Brain pericyte (primary cell): ENCODE measurements around the gene MZB1.
"Not testable (repeated sequence)": the region's sequence is repeated elsewhere in the genome, so short reads cannot be mapped to it uniquely, and the experiment has no call there.

Experiments
- DNase-seq: peaks from one replicate; pipeline ENCODE4 v3.0.0-alpha.2; 2012; ENCODE audit warnings: low read depth, low spot score

The MZB1 gene

DNA sequence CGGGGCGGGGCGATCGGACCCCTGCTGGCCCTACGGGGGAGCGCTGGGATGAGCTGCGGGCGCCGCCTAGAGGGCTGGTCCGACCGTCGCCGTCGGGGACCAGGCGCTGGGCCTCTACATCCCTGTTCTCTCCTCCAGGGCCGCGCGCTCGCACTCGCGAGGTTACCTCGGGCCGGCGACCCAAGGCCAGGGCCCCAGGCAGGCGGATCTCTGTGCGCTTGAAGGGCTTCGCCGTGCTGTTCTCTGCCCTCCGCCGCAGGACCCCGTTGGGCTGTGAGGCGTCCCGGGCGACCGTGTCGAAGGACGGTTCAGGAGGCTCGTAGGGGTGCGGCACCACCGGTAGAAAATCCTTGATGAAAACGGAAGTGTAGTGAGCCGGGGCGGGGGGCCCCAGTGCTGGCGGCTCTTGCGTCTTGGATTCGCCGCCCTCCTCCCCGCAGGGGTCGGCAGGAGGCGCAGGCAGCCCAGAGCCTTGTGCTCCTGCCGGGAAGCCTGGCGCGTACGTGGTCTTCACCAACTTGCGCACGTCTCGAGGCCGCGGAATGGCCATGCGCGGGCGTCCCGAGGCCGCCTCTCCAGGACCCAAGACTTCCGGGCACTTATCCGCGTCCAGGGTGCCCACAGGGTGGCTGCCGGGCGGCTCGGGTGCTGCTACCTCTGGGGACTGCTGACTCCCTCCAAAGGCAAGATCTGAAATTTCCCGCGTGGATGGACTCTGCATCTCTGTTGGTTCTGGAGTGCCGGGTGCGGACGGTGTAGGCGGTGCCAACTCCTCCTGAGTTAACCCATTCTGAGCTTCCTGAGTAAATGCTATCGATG is 3.2 kb upstream of the MZB1 start:
- no peak for DNase-seq

DNA sequence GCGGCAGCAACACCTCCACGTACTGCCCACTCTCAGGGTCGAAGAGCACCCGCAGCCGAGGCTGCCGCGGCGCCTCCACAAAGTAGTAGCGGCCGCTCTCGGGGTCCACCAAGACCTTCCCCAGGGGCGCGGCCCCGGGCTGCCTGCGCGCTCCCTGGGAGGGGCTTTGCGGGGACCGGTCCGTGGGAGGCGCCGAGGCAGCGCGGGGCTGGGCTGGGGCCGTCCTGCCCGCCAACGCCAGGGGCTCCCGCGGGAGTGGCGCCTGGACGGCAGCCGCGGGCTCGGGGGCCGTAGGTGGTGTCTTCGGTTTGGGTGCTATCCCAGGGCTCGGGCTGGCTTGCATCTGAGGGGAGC is 2.6 kb upstream of the MZB1 start:
- no peak for DNase-seq

DNA sequence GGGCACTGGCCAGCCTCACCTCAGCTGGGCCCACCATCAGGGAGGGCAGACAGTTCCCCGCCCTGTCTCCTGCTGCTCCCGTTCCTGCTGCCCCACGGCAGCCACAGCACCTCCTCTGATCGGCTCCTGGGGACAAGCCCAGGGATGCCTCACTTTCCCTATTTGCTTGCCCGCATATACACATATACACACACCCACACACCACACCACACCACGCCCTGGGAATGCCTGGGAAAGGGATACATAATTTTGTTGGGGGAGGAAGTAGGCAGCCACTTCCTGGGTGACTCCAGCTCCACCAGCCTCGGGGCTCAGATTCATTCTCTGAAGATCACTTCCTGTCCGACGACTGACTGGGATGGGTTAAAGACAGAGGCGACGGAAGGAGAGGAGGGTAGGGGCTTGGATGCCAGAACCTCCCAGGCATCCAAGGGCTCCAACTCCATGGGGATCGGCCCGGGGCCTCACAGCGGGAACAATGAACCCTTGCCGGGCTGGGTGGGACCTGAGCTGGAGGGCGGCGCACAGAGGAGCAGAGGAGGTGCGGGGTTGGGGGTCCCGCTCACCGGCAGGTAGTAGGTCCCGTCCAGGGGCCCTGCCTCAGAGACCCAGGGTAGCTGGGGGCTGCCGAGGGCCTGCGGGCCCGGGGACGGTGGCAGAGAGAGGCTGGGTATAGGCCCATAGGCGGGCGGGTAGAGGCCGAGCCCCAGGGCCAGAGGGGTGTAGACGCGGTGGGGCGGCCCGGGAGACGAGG is 2.0 kb upstream of the MZB1 start:
- no peak for DNase-seq

DNA sequence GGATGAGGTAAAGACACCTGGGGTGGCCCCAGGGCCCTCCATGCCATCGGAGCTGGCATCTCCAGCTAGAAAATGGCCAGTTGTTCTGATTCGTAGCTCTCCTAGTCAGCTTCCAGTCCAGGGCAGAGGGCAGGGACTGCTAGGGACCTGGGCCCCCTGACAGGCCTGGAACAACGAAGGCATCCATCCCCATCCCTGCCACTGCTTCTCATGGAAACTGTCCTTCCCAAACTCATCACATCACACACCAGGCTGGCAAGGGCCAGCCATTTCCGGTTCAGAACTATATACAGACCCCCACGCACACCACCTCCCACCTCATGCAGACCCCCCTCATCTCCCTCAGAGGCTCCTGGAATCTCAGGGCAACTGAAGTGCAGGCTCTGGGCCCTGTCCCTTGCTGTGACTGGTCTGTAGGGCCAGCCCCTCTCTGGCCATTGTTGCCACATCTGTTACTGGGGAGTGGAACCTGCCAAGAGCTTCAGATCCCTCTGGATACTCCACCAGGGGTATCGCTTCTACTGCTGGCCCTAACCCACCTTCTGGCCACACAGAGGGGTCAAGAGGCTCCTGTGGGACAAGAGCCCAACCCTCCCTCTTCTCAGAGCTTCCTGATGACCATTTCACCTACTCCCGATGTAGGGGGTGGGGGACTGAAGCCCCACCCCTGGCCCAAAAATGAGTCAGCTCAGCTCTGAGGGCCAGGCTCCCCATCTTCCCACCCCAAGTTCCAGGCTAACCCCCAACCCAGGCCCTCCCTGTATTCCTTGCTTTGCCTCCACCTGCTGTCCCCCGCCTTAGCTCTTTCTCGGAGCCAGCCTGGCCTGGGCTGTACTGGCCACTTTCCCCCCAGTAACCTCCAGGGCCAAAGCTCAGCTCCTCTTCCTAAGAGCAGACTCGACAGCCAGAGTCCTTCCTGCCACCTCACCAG is 1.2 kb upstream of the MZB1 start:
- no peak for DNase-seq

DNA sequence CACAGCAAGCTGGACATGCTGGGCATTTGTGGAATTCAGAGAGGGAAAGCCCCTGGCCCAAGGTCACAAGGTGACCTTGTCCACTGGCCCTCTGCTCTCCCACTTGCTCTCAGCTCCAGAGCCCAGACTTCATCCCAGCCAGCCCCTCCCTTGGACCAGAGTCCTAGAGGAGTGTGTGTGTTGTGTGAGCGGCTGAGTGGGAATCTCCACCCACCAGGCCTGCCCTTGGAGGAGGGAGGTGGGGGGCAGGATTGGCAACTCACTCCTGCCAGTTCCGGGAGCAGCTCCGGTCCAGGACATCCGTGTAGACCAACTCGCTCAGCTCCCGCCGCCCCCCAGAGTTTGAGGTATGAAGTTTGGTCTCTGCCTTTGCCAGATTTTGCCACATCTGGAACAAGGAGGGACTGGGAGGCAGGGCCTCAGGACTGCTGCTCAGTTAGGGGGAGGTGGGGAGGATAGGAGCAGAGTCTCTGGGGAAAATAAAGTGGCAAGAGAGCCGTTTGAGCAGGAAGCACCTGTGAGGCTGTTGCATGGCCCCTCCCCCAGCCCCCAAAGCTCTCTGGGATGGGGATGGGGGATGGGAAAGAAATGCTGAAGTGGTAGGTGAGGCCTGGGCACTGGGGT is 1.4 kb downstream of the MZB1 start:
- DNase-seq = no peak

DNA sequence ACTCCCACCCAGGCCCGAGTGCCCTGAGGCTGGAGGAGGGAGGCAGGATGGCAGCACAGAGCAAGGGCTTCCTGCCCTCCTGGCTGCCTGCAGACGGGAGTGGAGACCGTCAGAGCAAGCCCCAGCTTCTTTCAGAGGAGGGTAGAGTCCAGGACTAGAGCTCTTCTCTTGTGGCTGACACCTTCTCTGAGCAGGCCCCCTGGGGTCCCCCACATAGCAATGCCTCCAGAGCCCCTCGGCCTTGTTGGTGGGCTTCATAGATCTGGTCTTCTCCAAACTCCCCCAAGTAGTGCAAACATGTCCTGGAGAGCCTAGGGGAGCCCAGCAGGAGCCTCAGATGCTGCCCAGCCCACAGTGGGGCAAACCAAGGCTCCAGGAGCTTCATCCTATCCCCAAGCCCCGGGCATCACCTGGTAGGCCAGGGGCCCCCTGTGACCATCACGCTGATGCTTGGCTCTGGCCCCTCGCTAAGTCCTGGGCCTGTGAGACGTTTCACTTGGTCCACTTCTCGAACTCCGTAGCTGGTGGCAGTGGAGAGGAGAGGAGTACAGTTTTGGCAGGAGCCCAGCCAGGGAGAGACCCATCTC is 2.0 kb downstream of the MZB1 start:
- no peak for DNase-seq

DNA sequence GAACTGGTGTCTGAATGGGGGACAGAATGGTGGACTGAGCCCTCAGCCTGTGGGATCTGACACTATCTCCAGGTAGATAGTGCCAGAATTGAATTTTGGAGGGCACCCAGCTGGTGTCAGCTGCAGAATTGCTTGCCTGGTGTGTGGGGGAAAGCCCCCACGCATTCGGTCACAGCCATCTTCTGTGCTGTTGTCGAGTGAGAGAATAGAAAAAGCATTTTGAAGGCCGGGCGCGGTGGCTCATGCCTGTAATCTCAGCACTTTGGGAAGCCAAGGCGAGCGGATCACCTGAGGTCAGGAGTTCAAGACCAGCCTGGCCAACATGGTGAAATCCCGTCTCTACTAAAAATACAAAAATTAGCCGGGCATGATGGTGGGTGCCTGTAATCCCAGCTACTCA is 2.8 kb downstream of the MZB1 start:
- DNase-seq = not testable (repeated sequence)

DNA sequence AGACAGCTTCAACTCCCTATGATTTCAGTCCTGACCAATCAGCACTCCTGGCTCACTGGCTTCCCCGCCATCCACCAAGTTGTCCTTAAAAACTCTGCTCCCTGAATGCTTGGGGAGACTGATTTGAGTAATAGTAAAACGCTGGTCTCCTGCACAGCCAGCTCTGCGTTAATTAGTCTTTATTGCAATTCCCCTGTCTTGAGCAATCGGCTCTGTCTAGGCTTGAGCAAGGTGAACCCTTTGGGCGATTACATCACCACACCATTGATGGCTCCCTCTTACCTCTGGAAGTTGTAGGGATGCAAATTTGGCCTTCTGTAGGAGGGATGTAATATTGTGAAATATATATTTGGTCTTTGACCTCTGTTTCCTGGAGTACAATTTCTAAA is 3.7 kb downstream of the MZB1 start:
- DNase-seq = no peak

DNA sequence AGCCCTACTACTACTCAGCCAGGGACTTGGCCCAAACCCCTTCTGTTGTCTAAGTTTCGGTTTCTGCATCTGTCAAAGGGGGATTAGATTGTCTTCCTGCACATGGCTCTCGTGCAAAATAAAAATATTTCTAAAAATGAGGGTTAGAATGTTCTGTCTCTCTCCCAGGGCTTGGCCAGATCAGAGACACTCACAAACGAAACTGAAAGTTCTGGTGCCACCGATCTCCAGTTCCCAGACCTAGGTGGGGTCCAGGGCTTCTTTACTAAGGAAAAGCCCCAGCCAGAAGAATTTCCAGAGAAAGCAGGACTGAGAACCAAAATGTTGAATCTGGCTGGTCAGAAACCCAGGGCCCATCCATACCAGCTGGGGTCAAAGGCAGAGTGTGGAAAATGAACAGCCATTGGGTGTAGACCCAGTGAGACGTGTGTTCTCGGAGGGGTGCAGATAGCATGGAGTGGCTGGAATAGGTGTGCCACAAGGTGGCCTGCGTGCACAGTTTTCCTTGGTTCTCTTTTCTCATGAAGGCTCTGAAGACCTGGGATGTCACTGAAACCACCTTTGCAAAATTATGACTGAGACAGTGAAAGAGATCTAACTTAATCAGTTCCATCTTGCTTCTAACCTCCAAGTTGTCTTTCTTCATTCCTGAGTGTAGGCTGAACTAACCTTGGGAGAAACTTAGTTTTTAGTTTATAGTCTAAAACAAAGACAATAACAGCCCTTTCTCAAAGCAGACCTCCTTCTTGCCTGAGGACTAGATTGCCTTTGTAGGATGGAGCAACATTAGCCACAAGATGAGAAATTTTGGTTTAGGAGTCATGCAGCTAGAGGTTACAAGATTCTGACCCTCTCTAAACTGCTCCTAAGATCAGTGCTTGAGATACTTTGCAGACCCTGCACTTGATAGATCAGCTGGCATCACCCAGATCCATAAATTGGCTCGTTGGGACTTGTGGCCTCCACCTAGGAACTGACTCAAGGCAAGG is 4.4 kb downstream of the MZB1 start:
- no peak for DNase-seq

DNA sequence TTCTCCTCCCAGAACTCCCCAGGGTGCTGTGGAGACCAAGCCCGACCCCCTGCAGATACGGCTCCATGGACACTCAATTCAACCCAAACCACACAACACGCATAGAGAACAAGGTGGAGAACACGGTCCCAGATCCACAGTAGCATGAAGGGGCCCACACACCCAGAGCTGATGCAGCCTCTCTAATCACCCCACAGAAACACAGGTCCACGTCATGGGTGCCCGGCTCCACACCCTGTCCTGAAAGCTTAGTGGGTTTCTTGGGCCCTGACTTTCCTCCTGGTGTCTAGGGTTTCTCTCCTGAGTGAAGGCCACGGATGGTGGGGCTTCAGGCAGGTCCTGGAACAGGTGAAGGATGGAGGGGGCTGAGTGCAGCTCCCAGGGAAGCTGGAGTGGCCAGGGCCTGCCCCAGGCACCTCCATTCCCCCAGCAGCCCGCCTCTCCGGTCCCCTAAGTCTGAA is 5.1 kb downstream of the MZB1 start:
- no peak for DNase-seq

DNA sequence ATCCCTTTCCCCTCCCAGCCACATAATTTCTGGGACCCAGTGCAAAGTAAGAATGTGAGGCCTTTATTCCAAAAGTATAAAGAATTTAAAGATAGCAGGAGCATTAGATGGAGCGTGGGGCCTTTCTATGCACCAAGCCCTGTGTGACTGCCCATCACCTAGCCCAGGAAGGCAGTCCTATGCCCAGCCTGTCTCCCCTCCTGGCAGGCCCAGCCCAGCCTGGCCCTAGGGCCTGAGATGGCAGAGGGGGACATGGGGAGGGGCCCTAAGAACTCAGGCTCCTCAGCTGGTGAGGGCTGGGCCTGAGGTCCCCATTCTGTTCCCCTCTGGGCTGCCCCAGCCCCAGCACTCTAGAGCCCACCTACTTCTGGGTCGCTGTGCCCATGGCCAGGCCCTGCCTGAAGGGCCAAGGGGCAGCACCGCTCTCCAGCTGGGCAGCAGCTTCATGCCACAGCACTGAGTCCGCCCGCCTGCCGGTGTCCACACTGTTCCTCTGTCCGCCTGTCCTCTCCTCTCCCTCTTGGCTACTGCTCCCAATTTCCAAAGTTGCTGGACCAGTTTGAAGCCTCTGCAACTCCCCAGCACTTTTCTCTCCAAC is 5.6 kb downstream of the MZB1 start:
- no peak for DNase-seq

DNA sequence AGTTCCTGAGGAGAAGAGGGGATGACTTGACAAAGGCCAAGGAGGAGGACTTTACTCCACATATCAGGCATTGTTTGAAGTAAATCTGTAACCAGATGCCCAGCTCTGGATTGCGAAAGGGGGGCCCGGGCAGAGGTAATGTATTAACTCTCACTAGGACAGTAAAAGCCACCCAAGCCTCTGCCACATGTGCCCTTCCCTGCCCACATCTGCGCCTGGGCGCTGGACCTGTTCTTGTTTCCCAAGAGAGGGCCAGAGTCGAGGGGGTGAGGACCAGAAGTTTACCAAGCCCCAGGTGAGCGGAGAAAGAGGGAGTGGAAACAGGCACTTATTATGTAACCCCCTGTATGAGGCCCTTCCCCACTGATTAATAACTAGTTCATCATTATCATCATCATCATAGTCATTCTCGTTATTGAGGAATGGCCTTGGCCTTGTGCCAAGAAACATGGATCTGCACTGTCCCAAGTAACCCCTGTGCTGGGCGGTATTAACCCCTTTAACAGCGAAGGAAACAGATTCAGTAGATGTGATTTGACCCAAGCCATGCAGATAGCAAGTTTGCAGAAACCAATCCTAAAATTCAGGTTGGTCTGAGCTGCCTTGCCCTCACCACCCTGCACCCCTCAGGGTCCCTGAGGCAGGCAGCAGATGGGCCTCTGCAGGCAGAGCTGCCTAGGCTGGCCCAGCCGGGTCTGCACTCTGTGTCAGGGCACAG is 6.3 kb downstream of the MZB1 start, which contains the start of gene SLC23A1:
Gene SLC23A1 (minus strand): TSS at position 23 of the 718 bp plus-strand sequence. CDS start 44 bp downstream, outside the sequence.
- DNase-seq = no peak

DNA sequence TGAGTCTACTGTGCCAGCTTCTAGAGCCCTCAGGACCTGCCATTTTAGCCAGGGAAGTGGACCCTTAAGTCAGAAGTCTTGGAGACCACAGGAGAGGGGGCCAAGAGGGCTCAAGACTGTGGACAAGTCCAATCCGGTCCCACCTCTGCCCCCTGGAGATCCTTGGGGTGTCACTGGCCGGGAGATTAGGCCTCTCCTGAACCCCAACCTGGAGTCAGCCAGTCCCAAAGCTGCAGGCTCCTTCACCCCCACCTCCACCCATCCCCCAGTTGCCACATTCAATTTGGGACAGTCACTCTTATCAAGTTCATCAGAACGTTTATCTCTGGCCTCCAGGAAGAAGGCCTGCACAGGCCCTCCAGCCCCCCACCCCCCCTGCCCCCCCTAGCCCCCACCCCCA is 6.9 kb downstream of the MZB1 start:
- DNase-seq = no peak

DNA sequence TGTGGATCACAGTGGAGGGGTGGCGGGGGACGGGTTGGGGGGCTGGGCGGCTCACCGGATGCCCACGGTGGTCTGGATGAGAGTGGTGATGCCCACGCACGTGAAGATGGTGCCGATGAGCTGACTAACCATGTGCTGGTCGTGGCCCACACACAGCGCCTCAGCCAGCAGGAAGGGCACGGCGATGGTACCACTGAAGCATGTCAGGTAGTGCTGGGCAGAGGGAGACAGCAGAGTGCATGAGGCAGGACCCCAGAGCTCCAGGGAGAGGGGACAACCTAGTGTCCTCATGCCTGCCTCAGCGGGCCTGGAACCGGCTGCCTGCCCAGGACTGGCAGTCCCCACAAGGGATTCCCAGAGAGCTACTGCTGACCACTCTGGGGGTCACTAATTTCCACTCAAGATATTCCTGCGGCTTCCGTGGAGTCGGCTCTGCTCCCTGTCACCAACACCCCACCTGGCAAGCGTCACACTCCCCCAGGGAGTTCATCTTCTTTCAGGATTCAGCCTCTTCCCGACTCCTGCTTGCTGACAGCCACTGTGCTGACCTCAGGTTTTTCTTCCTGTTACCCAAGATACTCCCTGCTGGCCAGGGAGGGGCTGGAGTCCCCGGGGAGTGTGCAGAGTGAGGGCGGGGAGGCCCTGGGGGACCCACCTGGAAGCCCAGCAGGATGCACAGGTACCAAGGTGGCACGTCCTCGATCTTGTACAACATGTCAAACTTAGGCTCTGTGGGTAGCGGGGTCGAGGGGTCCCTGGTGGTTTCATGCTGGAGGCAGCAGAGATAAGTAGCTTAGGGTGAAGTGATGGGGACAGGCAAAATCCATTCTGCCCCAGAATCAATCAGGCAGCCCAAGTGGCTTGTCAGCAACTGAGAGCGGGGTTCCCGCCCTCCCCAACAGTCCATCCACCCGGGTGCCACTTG is 7.6 kb downstream of the MZB1 start:
- DNase-seq = no peak

DNA sequence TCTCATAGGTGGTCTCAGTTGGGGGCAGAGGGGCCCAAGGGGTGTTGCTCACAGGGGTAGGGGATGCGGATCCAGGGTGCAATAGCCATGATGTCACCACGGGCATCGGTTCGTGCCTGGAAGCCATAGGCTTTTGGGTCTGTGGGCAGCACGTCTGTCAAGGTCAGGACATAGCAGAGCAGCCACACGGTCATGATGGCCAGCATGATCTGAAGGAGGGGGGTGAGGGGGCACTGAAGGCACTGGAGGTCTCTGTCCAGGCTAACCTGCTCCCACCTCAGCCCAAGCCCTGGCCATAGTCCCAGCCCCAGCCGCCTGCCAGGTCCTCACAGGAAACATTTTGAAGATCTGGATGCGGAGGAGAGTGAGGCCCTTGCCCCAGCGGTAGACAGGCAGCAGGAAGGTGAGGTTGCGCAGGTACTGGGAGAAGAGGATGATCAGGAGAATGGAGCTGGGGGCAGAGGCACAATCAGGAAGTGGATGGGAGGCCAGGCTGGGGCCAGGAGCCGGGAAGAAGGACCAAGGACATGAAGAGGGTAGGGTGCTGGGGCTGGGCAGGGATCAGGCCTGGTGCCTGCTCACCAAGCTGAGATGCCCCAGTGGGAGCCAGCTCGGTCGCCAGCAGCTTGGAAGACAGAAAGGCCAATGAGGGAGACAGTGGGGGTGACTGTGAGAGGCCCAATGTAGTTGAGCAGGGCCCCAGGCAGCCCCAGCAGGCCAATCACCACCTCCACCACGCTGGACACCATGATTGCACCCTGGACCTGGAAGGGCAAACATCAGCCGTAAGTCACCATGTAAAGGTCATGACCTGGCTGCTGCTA is 9.9 kb downstream of the MZB1 start:
- no peak for DNase-seq

DNA sequence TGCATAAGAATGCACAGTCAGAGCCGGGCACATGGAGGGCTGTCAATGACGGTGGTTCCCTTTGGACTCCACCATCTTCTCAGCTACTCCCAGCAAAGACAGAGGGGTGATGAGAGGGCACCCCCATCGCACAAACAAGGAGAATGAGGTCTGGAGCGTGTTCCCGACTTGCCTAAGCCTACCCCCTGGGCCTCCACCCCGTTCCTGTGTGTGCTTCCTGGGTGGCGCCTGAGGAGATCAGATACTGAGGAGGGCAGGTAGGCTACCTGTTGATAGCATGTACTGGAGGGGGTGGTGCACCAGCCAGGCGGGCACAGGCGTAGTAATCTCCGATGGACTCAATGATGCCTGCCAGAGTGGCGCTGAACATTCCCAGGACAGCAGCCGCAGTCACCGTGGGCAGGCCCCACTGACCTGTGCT is 10.8 kb downstream of the MZB1 start:
- no peak for DNase-seq
